Fibroblast of the conjunctiva (primary cell): Measurements from ENCODE around the gene CAMTA1.
"Not testable (repeated sequence)": the region's sequence is repeated elsewhere in the genome, so short reads cannot be mapped to it uniquely, and the experiment has no call there.

Experiments
- DNase-seq: peaks from one replicate; pipeline ENCODE4 v3.0.0-alpha.2; 2010; ENCODE audit warnings: low read depth

Gene CAMTA1

GRCh38 chr1:7590426-7590790 lies 805.2 kb downstream of the CAMTA1 start:
- no peak for DNase-seq

GRCh38 chr1:7591565-7591964 lies 806.3 kb downstream of the CAMTA1 start:
- no peak for DNase-seq

- DNase-seq = no peak
These were observed 807.0 kb downstream of the CAMTA1 start for GRCh38 chr1:7592120-7592798.

- no peak for DNase-seq
These were observed 808.9 kb downstream of the CAMTA1 start for GRCh38 chr1:7594002-7594713.

GRCh38 chr1:7594714-7595295 lies 809.6 kb downstream of the CAMTA1 start:
- DNase-seq = no peak

- DNase-seq = no peak
These were observed 810.1 kb downstream of the CAMTA1 start for GRCh38 chr1:7595336-7595735.

GRCh38 chr1:7596126-7596965 lies 811.1 kb downstream of the CAMTA1 start:
- DNase-seq = no peak

- DNase-seq = not testable (repeated sequence)
These were observed 812.8 kb downstream of the CAMTA1 start for GRCh38 chr1:7598058-7598457.

GRCh38 chr1:7604906-7605305 lies 819.7 kb downstream of the CAMTA1 start:
- DNase-seq = not testable (repeated sequence)

- no peak for DNase-seq
These were observed 820.8 kb downstream of the CAMTA1 start for GRCh38 chr1:7606096-7606495.

GRCh38 chr1:7607097-7607496 lies 821.8 kb downstream of the CAMTA1 start:
- no peak for DNase-seq

- no peak for DNase-seq
These were observed 823.5 kb downstream of the CAMTA1 start for GRCh38 chr1:7608628-7609305.

GRCh38 chr1:7609311-7609994 lies 824.2 kb downstream of the CAMTA1 start:
- DNase-seq = no peak

- DNase-seq = no peak
These were observed 825.0 kb downstream of the CAMTA1 start for GRCh38 chr1:7610106-7610731.

- DNase-seq = no peak
These were observed 825.7 kb downstream of the CAMTA1 start for GRCh38 chr1:7610936-7611335.

GRCh38 chr1:7611421-7612010 lies 826.3 kb downstream of the CAMTA1 start:
- no peak for DNase-seq

GRCh38 chr1:7613106-7613850 lies 828.0 kb downstream of the CAMTA1 start:
- DNase-seq = no peak

- no peak for DNase-seq
These were observed 828.6 kb downstream of the CAMTA1 start for GRCh38 chr1:7613851-7614205.

- DNase-seq = no peak
These were observed 829.4 kb downstream of the CAMTA1 start for GRCh38 chr1:7614576-7615074.

- DNase-seq = no peak
These were observed 829.9 kb downstream of the CAMTA1 start for GRCh38 chr1:7615138-7615537.
